Cardiac septum (tissue), 1 donor: Measurements from ENCODE around the gene TRAF3IP3. TPM values are rescaled to one million over a fixed set of nuclear protein-coding genes. Genes with fewer than 3 reads are reported as not detected.

Experiments used
- DNase-seq: peaks from one replicate; pipeline ENCODE4 v3.0.0-alpha.2; 2020; ENCODE audit warnings: low spot score
- intact Hi-C: fragments of 100-400 bp; cut with DNase I; formaldehyde crosslinking; loops from one replicate; pipeline ENCODE4 v1.14.0; 2022
- long read RNA-seq: library from polyadenylated mRNA; unstranded; transcript quantifications from one replicate; pipeline ENCODE4 v2.0.0, GENCODE V29; 2021
- total RNA-seq: library from RNA; stranded (reverse); fragmentation: NEBNext Ultra II Directional; extraction: Animal tissue kit (Norgen Biotek cat#: 25700); gene quantifications from one replicate; pipeline ENCODE4 v1.2.1, GENCODE V29; 2021
- donor health status: DM: no; HTN: no; CAD: no.

The TRAF3IP3 gene
- total RNA-seq, result 1.00 TPM
- long read RNA-seq, result 0 reads

DNA sequence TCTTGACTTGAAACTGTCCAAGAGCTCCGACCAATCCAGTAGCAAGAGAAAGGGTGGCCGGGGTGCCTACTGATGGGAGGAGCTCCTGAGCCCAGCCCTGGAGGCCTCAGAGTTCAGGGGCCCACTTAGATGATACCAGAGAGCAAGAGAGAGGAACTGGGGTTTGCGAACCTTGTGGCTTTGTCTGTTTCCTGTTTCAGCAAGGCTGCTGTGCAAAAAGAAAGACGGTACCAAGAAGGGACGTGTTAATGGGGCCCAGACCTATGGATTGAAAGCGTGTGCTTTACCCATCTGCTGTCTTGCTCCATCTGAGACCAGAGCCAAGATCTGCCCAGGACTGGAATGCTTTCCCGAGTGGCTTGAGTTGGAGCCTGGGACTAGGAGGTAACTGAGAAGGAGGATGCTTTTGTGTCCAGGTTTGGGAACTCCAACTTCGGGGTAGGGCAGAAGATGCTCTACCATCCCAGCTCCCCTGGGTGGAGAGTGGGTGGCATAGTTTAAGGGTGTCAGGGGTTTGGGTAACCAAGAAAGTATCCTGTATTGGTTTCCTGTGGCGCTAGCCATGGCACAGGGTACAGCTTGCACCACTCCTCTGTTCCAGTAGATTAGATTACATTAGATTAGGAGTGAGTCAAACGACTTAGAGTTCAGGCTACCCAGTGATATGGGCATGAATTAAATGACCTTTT, at the start of gene TRAF3IP3:
TRAF3IP3 (plus strand) TSS at position 128 of the 689 bp plus-strand sequence. CDS start 3,987 bp downstream, outside the sequence.
- intact Hi-C loops, result no loop called here
- DNase-seq, result no peak

DNA sequence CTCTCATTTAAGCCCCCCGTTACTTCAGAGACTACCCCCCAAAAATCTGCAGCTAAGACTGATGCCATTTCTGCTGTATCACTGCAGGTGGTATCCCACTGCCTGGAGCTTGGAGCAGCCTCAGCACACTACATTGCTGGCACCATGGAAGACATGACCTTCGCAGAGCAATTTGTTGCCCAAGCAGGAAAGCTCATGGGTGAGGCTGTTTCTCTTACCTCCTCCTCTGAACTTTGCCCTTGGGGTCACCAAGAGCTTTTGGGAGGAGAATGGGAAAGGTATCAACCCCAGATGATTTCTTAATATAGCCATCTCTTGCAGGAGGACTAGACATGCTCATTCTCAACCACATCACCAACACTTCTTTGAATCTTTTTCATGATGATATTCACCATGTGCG, 49.2 kb upstream of the TRAF3IP3 start:
- DNase-seq, result no peak
- intact Hi-C loops, result no loop called here

DNA sequence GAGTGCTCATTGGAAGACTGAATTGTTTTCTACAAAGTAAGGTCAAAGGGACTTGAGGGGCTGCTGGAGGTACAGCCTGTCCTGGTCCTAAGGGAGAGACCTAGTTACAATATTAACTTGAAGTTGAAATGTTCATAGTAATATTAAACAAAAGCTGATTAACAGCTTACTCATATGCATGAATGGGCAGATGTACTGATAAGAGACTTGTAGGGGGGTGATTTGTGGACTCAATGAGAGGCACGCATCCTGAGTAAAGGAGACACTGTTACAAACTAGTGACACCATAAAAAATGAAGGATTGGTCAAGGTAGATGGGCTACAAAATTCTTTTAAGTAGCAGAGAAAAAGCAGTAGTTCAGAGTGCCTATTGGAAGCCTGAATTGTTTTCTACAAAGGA, 48.5 kb upstream of the TRAF3IP3 start:
- intact Hi-C loops, result no loop called here
- DNase-seq, result no peak

- intact Hi-C loops, result no loop called here
- no peak for DNase-seq
Observed at GRCh38 chr1:209708297-209708696, 47.6 kb upstream of the TRAF3IP3 start.

- DNase-seq, result no peak
- intact Hi-C loops, result no loop called here
Observed at GRCh38 chr1:209710093-209710492, 45.8 kb upstream of the TRAF3IP3 start.

- intact Hi-C loops, result no loop called here
- DNase-seq, result no peak
Observed at GRCh38 chr1:209710847-209711246, 45.0 kb upstream of the TRAF3IP3 start.

DNA sequence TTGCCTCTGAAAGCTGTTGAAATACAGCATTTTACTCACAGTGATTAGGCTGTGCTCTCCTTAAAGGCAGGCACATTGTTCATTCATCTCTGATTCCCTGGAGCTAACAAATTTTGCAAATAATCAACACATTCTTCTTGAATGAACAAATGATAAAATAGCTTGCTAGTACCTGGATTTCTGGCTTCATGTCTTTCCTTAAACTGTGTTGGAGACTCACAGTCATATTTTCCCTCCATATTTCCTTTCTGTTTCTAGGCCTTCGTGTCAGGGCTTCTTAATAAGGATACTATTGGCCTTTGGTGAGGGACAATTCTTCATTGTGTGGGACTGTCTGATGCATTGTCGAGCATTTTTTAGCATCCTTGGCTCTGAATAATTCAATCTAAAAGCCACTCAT, 41.5 kb upstream of the TRAF3IP3 start:
- no peak for DNase-seq
- intact Hi-C loops, result no loop called here

GRCh38 chr1:209715314-209715713, 40.5 kb upstream of the TRAF3IP3 start:
- intact Hi-C loops, result no loop called here
- no peak for DNase-seq

GRCh38 chr1:209717818-209718217, 38.0 kb upstream of the TRAF3IP3 start:
- intact Hi-C loops, result no loop called here

DNA sequence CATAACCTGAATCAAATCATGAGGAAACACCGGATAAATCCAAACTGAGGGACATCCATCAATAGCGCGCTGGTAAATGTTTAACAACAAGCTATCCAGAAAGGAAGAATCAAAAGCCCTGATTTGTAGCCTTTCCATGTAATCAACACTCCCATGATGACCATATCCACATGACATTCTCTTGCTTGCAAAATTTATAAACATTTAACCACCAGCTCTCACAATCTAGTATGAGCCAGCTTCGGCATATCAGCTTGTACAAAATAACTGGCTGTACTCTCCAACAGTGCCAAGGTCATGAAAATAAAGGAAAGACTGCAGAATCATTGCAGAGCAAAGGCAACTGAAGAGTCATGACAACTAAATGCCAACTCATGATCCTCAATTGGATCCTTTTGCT, 35.5 kb upstream of the TRAF3IP3 start:
- intact Hi-C loops, result no loop called here
- DNase-seq, result no peak

More at GRCh38 chr1:209717818-209718217, 38.0 kb upstream of the TRAF3IP3 start:
- no peak for DNase-seq

GRCh38 chr1:209720826-209721225, 35.0 kb upstream of the TRAF3IP3 start:
- no peak for DNase-seq
- intact Hi-C loops, result no loop called here

- intact Hi-C loops, result no loop called here
- no peak for DNase-seq
Observed at GRCh38 chr1:209721323-209721722, 34.5 kb upstream of the TRAF3IP3 start.

DNA sequence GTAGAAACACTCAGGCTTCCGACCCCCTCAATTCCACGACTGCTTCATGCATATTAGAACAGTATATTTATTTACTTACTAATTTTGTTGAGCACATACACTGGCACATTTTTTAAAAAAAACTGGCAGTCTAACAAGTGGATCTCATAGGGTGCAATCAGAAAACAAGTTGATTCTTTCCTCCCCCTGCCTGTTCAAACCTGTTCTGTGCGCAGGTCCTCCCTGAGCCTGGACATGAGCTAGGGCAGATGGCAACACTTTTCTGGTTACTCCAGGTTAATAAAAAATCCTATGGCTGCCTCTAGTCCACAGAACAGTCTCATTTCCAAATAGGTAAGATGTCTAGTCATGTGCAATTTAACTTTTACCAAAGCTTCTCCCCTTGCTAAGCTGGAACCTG, 32.6 kb upstream of the TRAF3IP3 start:
- DNase-seq, result no peak
- intact Hi-C loops, result no loop called here

DNA sequence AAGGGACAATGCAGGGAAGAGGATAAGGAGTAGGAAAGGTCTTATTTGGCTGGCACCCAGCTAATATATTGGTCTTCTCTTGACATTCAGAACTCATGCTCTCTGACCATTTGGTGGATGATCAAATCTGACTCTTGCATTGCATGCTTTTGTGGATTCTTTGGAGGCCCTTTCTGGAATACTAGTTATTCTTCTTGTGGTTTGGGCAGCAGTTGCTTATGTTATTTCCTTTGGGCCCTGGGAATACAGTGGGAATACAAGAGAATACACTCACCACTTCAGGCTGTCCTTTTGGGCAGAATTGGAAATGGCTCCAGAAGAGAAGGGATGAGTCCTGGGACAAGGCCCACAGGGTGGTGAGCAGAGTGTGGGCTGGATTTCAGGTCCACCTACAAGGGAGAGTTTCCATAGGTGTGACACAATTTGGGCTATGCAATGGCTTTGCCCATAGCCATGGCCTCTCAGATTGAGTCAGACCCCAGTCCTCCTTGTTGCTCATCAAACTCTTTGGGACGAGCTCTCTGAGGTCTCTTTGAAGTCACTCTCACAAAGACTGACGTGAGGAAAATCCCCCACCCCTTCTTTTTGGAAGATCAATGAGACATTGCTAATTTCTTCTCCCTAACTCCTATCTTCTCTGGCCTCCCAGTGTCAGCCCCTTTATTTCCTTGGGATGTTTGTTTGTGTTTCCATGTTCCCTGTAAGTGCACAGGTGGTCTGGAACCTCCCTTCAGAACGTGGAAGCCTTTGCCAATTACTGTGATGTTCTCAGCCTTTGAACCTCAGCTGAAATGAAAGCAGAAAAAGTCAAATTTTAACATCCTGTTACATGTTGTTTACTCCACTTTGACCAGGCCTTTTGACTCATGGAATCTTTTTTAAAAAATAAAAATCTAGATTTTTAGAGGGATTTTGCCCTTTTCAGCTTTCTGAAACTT, 31.8 kb upstream of the TRAF3IP3 start:
- DNase-seq, result no peak
- intact Hi-C loops, result no loop called here

DNA sequence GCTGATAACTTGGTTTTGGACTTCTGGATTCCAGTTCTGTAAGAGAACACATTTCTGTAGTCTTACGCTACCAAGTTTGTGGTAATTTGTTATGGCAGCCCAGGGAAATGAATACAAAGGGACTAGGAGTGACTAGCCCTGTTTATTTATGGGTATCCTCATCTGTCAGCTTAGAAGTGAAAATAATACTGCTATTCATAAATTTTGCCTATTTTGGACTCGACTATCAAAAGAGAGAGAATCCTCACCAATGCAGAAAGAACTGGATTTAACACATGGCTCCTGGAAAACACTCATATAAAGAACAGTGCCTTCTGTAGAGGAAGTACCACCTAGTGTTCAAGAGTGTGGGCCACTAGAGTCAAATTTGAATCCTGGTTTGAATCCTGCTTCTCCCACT, 28.6 kb upstream of the TRAF3IP3 start:
- no peak for DNase-seq
- intact Hi-C loops, result no loop called here

DNA sequence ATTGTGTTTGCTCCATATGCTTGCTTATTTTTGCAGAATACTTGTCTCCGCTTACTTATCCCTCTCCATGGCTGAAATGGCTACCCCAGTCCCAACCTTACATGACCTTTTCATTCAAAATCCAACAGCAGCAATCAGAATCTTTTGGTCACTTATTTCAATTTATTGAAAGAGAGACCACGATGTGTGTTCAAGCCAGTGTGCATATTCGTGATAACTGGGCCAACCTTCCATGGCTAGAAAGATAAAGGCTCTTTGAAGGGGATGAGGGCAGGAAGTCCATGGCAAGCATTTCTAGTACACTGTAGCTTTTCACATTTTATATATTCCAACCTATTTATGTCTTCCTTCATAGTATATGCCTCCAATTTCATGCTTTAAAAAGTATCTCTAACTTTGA, 28.1 kb upstream of the TRAF3IP3 start:
- DNase-seq, result no peak
- intact Hi-C loops, result loop anchor here (2.0 kb wide), 1 partner anchor 15 kb away; no protein-coding TSS in a partner anchor

- no peak for DNase-seq
- intact Hi-C loops, result loop anchor here (2.0 kb wide), 1 partner anchor 14 kb away; no protein-coding TSS in a partner anchor
Observed at GRCh38 chr1:209728466-209728865, 27.4 kb upstream of the TRAF3IP3 start.

DNA sequence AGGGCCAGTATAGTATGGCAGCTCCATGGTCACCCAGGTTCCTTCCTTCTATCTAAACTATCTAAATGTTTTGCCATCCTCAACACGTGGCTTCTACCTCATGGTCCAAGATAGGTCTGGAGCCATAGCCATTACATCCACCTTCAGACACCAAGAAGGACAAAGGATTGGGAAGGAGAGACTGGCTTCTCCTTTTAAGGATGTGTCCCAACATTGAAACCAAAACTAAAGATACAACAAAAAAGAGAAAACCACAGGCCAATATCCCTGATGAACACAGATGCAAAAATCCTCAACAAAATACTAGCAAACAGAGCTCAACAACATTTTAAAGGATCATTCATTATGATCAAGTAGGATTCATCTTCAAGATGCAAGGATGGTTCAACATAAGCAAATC, 26.4 kb upstream of the TRAF3IP3 start:
- intact Hi-C loops, result loop anchor here (2.0 kb wide), 1 partner anchor 13 kb away; no protein-coding TSS in a partner anchor
- DNase-seq, result no peak

GRCh38 chr1:209732725-209733124, 23.1 kb upstream of the TRAF3IP3 start:
- intact Hi-C loops, result no loop called here
- DNase-seq, result no peak

DNA sequence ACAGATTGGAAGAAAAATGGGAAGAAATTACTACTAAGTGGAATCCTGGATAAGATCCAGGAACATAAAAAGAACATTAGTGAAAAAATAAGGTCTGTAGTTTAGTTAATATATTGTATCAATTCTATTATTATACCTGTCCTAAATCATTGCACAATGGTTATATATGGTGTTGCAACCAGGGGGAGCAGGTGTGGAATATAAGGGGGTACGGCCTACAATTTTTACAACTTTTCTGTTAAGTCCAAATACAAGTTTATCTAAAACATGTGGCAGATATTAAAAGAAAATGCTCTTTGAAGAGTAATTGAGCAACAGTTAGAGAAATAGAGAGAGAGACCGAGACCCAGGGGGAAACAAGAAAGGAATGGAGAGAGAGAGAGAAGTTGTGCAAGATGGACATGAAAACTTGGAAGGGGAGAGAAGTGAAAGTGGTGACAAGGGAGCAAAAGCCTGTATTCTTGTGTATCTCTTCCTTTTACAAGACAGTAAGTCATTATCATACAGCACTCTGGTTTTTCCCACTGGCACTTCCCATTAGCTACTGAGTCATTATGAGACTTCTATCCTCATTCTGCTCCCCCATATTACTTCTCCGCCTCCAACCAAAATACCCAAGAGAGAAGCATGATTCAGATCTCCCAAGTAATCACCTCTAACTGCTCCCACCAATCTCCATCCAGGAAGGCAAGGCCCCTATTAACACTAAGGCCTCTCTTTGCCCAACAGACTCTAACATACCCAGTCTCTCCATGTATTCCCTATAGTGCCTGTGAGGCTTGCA, 22.3 kb upstream of the TRAF3IP3 start:
- intact Hi-C loops, result no loop called here
- no peak for DNase-seq
